Liver (tissue), 9 donors: ENCODE results near the gene CDK13. TPM values are rescaled to one million over a fixed set of nuclear protein-coding genes. Genes with fewer than 3 reads are reported as not detected.

Source experiments
- DNase-seq: peaks from one replicate; pipeline ENCODE4 v3.0.0-alpha.2; 2017; ENCODE audit warnings: low spot score
- H3K27ac ChIP-seq, 2 donors: one replicate each; pipeline ENCODE4 v1.7.0; 2013; ENCODE audit warnings: inconsistent platforms in 2 of 2, low read length in 2 of 2, control low read depth in 1 of 2, low read depth in 1 of 2, mild to moderate bottlenecking in 1 of 2
- H3K27me3 ChIP-seq, 4 donors: one replicate each; pipeline versions ENCODE4 v1.6.1 to v1.7.0; 2013; ENCODE audit warnings: low read length in 3 of 4, inconsistent platforms in 1 of 4, mild to moderate bottlenecking in 1 of 4, moderate library complexity in 1 of 4; ENCODE audit not compliant: control insufficient read depth in 4 of 4, insufficient read depth in 4 of 4
- H3K36me3 ChIP-seq, 4 donors: one replicate each; pipeline versions ENCODE4 v1.6.1 to v1.7.0; 2013; ENCODE audit warnings: low read length in 3 of 4, mild to moderate bottlenecking in 3 of 4, low read depth in 1 of 4, moderate library complexity in 1 of 4; ENCODE audit not compliant: control insufficient read depth in 4 of 4, insufficient read depth in 3 of 4
- H3K4me1 ChIP-seq, 4 donors: one replicate each; pipeline versions ENCODE4 v1.6.1 to v1.7.0; 2013; ENCODE audit warnings: low read length in 3 of 4, mild to moderate bottlenecking in 3 of 4, moderate library complexity in 1 of 4; ENCODE audit not compliant: control insufficient read depth in 4 of 4, insufficient read depth in 4 of 4
- H3K4me3 ChIP-seq, 3 donors: one replicate each; pipeline versions ENCODE4 v1.6.1 to v1.7.0; 2013; ENCODE audit warnings: low read length in 3 of 3, control low read depth in 1 of 3, low read depth in 1 of 3, mild to moderate bottlenecking in 1 of 3
- H3K9ac ChIP-seq, 2 donors: one replicate each; pipeline ENCODE4 v1.7.0; 2013; ENCODE audit warnings: low read length in 2 of 2, mild to moderate bottlenecking in 2 of 2, moderate library complexity in 2 of 2, control low read depth in 1 of 2, low read depth in 1 of 2
- H3K9me3 ChIP-seq, 4 donors: one replicate each; pipeline versions ENCODE4 v1.6.1 to v1.7.0; 2013; ENCODE audit warnings: low read length in 3 of 4; ENCODE audit not compliant: control insufficient read depth in 4 of 4
- CTCF ChIP-seq: fragments of 150-350 bp; IDR thresholded peaks from 2 replicates; pipeline ENCODE4 v1.5.1; 2017; ENCODE audit warnings: improper control_type of control experiment, low read depth, low read length; ENCODE audit not compliant: missing input control
- EGR1 ChIP-seq, 2 donors: IDR thresholded peaks; 2 replicates each; pipeline ENCODE4 v1.6.1; 2016 to 2018; ENCODE audit warnings: antibody characterized with exemption in 2 of 2, low read depth in 2 of 2
- FOXA1 ChIP-seq: IDR thresholded peaks from 2 replicates; pipeline ENCODE4 v1.6.1; 2016; ENCODE audit warnings: antibody characterized with exemption
- FOXA2 ChIP-seq: IDR thresholded peaks from 2 replicates; pipeline ENCODE4 v1.6.1; 2016; ENCODE audit warnings: antibody characterized with exemption
- HNF4A ChIP-seq, 2 donors: conservative IDR thresholded peaks; 2 replicates each; pipeline ENCODE4 v1.6.1; 2016; ENCODE audit warnings: antibody characterized with exemption in 2 of 2, mild to moderate bottlenecking in 2 of 2
- HNF4G ChIP-seq: IDR thresholded peaks from 2 replicates; pipeline ENCODE4 v1.6.1; 2016; ENCODE audit warnings: antibody characterized with exemption
- JUND ChIP-seq, 2 donors: IDR thresholded peaks; 2 replicates each; pipeline ENCODE4 v1.6.1; 2016; ENCODE audit warnings: antibody characterized with exemption in 2 of 2
- MAX ChIP-seq: IDR thresholded peaks from 2 replicates; pipeline ENCODE4 v1.6.1; 2016; ENCODE audit warnings: antibody characterized with exemption
- RAD21 ChIP-seq, 2 donors: IDR thresholded peaks; 2 replicates each; pipeline ENCODE4 v1.6.1; 2016; ENCODE audit warnings: antibody characterized with exemption in 2 of 2, mild to moderate bottlenecking in 2 of 2
- RXRA ChIP-seq, 2 donors: IDR thresholded peaks; 2 replicates each; pipeline ENCODE4 v1.6.1; 2017 to 2018; ENCODE audit warnings: antibody characterized with exemption in 2 of 2, mild to moderate bottlenecking in 1 of 2
- SP1 ChIP-seq: IDR thresholded peaks from 2 replicates; pipeline ENCODE4 v1.6.1; 2018; ENCODE audit warnings: antibody characterized with exemption, mild to moderate bottlenecking
- TAF1 ChIP-seq: conservative IDR thresholded peaks from 2 replicates; pipeline ENCODE4 v1.6.1; 2016; ENCODE audit warnings: antibody characterized with exemption, mild to moderate bottlenecking
- YY1 ChIP-seq: IDR thresholded peaks from 2 replicates; pipeline ENCODE4 v1.6.1; 2016; ENCODE audit warnings: antibody characterized with exemption, mild to moderate bottlenecking
- WGBS: extraction: QIAGEN DNeasy Blood & Tissue Kit; methylation state at CpG from one replicate; pipeline ENCODE4 v1.1.7; 2013; 5-methylcytosine and 5-hydroxymethylcytosine counted together
- polyA plus RNA-seq, 2 donors: library from polyadenylated mRNA; stranded (reverse) in 1 of 2; unstranded in 1 of 2; fragments of 200-250 nt in 1 of 2; fragments of >200 nt in 1 of 2; fragmentation: Nextera tagmentation in 1 of 2; extraction: Ambion mirVana in 1 of 2; gene quantifications; one replicate each; pipeline versions ENCODE4 v1.2.1 to v1.2.3, GENCODE V29; 2013 to 2015
- total RNA-seq, 2 donors: library from RNA; depleted of rRNA; stranded (reverse); fragments of >200 nt; gene quantifications; one replicate each; pipeline ENCODE4 v1.2.3, GENCODE V29; 2014
- TF ChIP-seq, protein P1 (sequence below): IDR thresholded peaks from 2 replicates; pipeline ENCODE4 v1.6.1; 2016; ENCODE audit warnings: antibody characterized with exemption
- TF ChIP-seq, protein P2 (sequence below): IDR thresholded peaks from 2 replicates; pipeline ENCODE4 v1.6.1; 2016; ENCODE audit warnings: antibody characterized with exemption
- TF ChIP-seq, protein P3 (sequence below): IDR thresholded peaks from 2 replicates; pipeline ENCODE4 v1.6.1; 2016; ENCODE audit warnings: antibody characterized with exemption, mild to moderate bottlenecking
- donor health status: healthy.
- donor health status: healthy.
- donor health status: healthy.
- donor health status: healthy.
- donor health status: healthy.

Gene CDK13
- total and polyA plus RNA-seq, 4 donors: 8.8 to 51.1 (median 23.2) TPM

DNA sequence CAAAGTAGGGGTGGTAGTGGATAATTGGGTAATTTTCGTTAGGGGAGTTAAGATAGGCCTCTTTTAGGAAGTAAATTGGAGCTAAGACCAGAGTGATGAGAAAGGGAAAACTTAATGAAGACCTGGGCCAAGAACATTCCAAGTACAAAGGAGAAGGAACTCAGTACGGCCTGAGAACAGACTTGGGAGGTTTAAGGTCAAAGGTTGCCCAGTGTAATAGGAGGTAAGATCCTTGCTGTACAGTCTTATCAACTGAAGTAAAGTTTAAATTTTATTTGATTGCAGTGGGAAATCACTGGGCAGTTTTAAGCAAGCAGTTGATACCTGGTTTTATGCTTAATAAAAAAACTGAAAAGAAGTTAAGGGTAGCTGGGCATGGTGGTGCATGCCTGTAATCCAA, 108.0 kb downstream of the CDK13 start:
- WGBS: 34% methylated on average over 2 of the region's 2 CpGs
- Histone ChIP-seq H3K9ac (no peak overlapping the region), H3K4me1 (no peaks in the 10 kb centered on the region), H3K36me3 (peaks cover 0 to 10% (median 4%) of the 10 kb centered on the region in 4 donors), H3K9me3 (no peaks in the 10 kb centered on the region), H3K27ac (no peak overlapping the region), H3K27me3 (no peaks in the 10 kb centered on the region), H3K4me3 (no peak overlapping the region)
- TF ChIP-seq YY1 (no peak), FOXA2 (no peak)
- TF ChIP-seq, protein P1, sequence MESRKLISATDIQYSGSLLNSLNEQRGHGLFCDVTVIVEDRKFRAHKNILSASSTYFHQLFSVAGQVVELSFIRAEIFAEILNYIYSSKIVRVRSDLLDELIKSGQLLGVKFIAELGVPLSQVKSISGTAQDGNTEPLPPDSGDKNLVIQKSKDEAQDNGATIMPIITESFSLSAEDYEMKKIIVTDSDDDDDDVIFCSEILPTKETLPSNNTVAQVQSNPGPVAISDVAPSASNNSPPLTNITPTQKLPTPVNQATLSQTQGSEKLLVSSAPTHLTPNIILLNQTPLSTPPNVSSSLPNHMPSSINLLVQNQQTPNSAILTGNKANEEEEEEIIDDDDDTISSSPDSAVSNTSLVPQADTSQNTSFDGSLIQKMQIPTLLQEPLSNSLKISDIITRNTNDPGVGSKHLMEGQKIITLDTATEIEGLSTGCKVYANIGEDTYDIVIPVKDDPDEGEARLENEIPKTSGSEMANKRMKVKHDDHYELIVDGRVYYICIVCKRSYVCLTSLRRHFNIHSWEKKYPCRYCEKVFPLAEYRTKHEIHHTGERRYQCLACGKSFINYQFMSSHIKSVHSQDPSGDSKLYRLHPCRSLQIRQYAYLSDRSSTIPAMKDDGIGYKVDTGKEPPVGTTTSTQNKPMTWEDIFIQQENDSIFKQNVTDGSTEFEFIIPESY: no peak
- TF ChIP-seq, protein P2, sequence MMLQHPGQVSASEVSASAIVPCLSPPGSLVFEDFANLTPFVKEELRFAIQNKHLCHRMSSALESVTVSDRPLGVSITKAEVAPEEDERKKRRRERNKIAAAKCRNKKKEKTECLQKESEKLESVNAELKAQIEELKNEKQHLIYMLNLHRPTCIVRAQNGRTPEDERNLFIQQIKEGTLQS: no peak
- DNase-seq: no peak

DNA sequence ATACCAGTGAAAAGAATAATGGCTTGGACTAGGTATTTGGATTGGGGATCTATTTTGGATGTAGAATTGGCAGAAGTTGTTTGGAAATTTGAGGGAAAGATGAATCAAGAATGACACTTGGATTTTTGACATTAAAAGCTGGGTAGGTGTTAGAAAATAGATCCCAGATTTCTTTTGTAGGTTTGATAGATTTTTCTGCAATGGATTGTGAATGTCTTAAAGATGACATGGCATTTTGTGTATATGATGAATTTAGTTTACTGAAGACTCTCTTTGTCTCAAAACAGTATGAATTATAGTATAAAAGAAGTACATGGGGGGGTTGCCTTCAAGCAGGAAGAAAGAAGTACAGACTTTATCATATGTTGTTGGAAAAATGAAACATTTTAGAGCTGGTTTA, 108.6 kb downstream of the CDK13 start:
- no peak overlapping the region for H3K9ac ChIP-seq
- no peak overlapping the region for H3K4me3 ChIP-seq
- no peak for DNase-seq
- H3K9me3 ChIP-seq: no peaks in the 10 kb centered on the region
- no peak for TF ChIP-seq SP1
- no peak for TF ChIP-seq RXRA (IDR thresholded peaks at IDR 0.05)
- TF ChIP-seq RAD21 (IDR thresholded peaks at IDR 0.05): no peak
- TF ChIP-seq YY1: no peak
- TF ChIP-seq EGR1 (IDR thresholded peaks at IDR 0.05; ENCODE audit: low read depth in 2 of 2): no peak
- TF ChIP-seq HNF4A (conservative IDR thresholded peaks at IDR 0.05): no peak
- no peak for TF ChIP-seq FOXA1
- TF ChIP-seq JUND (IDR thresholded peaks at IDR 0.05): no peak
- TF ChIP-seq, protein P2: no peak
- TF ChIP-seq HNF4G: no peak
- TF ChIP-seq CTCF: no peak
- no peak for TF ChIP-seq MAX
- TF ChIP-seq TAF1: no peak
- TF ChIP-seq, protein P3, sequence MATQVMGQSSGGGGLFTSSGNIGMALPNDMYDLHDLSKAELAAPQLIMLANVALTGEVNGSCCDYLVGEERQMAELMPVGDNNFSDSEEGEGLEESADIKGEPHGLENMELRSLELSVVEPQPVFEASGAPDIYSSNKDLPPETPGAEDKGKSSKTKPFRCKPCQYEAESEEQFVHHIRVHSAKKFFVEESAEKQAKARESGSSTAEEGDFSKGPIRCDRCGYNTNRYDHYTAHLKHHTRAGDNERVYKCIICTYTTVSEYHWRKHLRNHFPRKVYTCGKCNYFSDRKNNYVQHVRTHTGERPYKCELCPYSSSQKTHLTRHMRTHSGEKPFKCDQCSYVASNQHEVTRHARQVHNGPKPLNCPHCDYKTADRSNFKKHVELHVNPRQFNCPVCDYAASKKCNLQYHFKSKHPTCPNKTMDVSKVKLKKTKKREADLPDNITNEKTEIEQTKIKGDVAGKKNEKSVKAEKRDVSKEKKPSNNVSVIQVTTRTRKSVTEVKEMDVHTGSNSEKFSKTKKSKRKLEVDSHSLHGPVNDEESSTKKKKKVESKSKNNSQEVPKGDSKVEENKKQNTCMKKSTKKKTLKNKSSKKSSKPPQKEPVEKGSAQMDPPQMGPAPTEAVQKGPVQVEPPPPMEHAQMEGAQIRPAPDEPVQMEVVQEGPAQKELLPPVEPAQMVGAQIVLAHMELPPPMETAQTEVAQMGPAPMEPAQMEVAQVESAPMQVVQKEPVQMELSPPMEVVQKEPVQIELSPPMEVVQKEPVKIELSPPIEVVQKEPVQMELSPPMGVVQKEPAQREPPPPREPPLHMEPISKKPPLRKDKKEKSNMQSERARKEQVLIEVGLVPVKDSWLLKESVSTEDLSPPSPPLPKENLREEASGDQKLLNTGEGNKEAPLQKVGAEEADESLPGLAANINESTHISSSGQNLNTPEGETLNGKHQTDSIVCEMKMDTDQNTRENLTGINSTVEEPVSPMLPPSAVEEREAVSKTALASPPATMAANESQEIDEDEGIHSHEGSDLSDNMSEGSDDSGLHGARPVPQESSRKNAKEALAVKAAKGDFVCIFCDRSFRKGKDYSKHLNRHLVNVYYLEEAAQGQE: no peak
- TF ChIP-seq, protein P1: no peak
- H3K27me3 ChIP-seq: no peaks in the 10 kb centered on the region
- peaks cover 0 to 12% (median 5%) of the 10 kb centered on the region in 4 donors for H3K36me3 ChIP-seq
- H3K27ac ChIP-seq: no peak overlapping the region
- H3K4me1 ChIP-seq: no peaks in the 10 kb centered on the region
